Left lobe of liver (tissue), 2 donors: ENCODE results near the gene GMNC. TPM values are rescaled to one million over a fixed set of nuclear protein-coding genes. Genes with fewer than 3 reads are reported as not detected.

Experiments
- ATAC-seq: fragments of 200-7000 bp; cut with Tn5 transposase; one replicate; pipeline ENCODE4 v1.9.1; 2020; ENCODE audit warnings: mild to moderate bottlenecking, moderate library complexity
- DNase-seq: peaks from one replicate; pipeline ENCODE4 v3.0.0-alpha.2; 2020; ENCODE audit warnings: low spot score
- total RNA-seq: library from RNA; stranded (reverse); gene quantifications from one replicate; pipeline ENCODE4 v1.2.1, GENCODE V29; 2021
- donor health status: DM: no; HTN: no; CAD: no; lungs with moderate emphysema.
- donor health status: DM: no; HTN: yes; CAD: no.

The GMNC gene
- total RNA-seq, 1 donor from 2014 or later = 7.3 TPM

- peak; percentile 50 for ATAC-seq
Measured at GRCh38 chr3:190853464-190853863, 9.0 kb downstream of the GMNC start.

GRCh38 chr3:190849607-190850006, 12.9 kb downstream of the GMNC start:
- ATAC-seq = no peak
- no peak for DNase-seq

More at GRCh38 chr3:190853464-190853863, 9.0 kb downstream of the GMNC start:
- DNase-seq = no peak

DNA sequence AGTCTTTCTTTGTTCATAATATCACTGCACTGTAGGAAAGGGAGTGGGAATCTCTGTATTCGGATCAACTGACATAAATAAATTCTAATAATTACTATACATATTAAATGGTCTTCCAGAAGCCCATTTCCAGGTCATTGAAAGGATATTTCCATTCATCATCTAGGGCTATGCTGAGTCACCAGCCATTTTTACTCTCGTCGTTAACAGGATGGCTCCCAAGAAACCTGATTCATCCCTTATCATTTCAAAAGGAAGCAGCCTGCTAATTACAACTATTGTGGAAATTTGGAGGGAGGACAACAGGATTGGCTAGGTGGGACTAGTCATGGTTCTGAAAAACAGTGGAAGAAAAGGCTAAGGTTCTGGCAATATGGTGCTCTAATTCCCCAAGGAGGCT, 13.6 kb downstream of the GMNC start:
- no peak for DNase-seq
- ATAC-seq = no peak

DNA sequence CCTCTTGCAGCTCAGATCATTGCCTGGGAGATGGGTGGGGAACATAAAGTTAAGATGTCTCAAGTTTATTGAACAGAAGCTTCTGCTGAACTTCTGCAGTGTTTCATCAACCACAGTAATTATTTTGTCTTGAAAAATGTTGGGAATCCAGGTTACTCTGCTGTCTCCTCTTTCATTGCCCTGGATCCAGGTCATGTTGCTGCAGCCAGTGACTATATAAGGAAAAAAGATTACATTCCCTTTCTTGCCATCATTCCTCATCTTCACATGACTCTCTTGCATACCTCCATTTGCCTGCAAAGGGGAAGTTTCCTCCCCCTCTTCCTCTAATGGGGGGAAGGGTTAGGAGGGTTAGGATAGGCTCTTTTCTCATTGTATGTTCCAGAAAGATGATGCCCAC, 15.1 kb downstream of the GMNC start:
- DNase-seq (no peak), ATAC-seq (no peak)

DNA sequence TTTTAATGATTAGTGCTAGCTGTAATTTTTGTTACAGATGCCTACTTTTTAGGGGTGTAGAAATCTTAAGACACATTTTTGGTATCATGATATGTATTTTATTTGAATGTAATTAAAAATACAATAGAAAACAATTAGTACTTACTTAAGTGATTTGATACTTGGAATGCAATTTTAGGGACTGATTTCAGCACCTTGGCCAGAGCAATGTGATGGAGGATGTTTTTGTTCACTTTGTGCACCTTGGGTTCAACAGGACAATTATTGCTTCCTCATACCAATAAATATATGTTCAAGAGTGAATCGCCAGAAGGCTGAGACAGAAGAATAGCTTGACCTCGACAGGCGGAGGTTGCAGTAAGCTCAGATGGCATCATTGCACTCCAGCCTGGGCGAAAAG, 22.3 kb downstream of the GMNC start:
- no peak for DNase-seq
- no peak for ATAC-seq

- ATAC-seq (no peak), DNase-seq (no peak)
Measured at GRCh38 chr3:190831225-190831624, 31.3 kb downstream of the GMNC start.

DNA sequence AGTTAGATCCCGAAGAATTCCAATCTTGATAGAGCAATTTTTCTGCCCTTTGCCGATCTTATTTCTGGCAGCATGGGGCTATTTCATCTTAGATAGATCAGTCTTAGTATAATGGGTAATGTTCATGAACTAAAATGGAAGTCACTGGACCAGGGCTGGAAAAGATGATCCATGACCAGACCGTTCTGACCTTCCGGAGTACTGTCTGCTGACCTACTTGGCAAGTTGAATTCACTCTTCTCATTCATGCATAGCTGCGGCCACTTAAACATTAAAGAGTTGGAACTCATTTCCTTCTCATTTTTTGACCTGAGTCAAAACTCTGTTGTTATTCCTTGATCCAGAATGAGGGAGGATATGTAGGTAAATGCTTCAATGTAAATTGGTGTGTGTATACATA, 32.5 kb downstream of the GMNC start:
- DNase-seq (no peak), ATAC-seq (no peak)

DNA sequence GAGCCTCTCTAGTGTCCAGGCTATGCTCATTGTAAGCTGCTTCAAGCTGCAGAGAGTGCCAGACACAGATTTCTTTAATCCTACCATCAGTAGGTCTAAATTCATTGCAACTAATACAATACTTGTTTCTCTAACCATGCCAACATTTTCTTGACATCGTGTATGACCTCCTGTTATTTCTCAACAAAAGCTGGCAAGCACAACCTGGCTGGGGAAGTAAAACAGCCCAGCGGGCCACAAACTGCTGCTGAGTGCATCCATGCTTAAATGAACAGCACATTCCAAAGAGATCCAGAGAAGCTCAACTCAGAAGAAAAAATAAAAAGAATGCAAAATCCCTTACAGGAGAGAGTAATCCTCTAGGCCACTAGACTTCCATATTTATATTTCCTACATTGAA, 36.5 kb downstream of the GMNC start:
- ATAC-seq = peak; percentile 99

DNA sequence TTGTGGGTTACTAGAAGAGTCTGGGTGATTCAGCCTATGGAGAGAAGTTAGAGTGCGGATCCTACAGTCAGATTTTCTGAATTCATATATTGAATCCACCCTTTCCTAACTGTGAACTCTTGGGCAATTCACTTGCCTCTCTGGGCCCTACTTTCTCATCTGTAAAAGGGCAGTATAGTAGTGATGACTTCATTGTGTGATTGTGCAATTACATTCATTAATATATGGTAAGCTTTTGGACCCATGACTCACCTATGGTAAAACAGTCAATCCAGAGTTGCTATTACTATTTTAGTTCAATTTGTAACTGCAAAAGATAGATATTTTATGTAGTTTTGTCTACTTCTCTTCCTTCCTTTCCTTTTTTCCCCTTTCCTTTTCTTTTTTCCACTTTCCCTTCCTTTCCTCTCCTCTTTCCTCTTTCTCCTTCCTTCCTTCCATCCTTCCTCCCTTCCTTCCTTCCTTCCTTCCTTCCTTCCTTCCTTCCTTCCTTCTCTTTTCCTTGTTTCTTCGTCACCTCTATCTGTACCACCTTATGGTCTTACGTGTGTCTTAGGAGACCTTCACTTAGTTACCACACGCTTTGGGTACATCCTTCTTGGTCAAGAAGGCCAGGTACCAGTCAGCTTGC, 37.0 kb downstream of the GMNC start:
- ATAC-seq (no peak), DNase-seq (no peak)

More for the DNA sequence above, 36.5 kb downstream of the GMNC start:
- DNase-seq = peak; percentile 71

DNA sequence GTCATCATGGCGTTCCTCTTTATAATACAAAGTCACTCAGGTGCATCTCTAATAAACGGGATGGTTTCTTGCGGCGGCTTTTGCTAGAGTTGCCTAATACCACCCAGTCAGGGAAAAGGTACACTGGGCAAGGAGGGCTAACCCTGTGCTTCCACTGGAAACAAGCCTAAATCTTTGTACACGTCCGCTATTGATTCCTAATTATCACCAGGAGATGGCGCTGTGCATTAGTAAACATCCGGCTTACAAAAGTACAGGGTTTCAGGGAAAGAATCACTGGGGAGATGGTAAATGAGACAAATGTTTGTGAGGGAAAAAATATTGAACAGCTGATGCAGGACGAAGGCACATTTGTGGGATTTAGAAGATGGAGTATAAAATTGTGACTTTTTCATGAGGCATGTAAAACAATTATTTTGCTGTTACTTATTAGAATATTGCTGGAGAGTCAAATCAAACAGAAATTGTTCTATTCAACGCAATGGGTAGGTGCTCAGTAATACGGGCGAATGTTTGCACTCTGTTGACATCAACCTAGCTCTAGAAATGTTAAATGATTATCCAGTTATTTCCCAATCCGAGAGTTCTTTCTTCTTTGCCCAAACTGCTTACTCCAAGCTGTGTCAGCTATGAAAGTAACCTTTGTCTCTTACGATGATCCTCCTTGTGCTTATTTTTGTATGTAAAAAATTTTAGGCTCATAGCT, 50.6 kb downstream of the GMNC start:
- ATAC-seq (peak; percentile 82), DNase-seq (peak; percentile 82)

GRCh38 chr3:190810957-190811356, 51.5 kb downstream of the GMNC start:
- ATAC-seq (no peak), DNase-seq (no peak)

DNA sequence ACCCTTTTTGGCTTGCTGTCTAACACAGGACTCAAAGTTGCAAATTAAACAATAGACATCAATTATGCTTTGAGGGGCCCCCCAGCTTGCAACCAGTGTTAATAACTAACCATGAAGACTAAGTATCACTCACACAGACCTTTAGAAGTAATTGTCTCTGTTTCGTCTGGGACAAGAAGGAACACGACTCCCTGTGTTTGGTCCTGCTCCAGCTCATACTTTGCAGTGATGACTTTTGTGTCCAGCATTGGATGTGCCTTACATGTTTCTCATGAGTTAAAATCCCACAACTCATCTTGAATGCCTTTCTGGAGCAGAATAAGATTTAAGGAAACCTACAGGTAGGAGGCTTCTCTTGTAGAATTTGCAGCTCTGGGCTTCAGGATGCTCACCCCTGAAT, 53.1 kb downstream of the GMNC start:
- ATAC-seq (no peak), DNase-seq (no peak)

DNA sequence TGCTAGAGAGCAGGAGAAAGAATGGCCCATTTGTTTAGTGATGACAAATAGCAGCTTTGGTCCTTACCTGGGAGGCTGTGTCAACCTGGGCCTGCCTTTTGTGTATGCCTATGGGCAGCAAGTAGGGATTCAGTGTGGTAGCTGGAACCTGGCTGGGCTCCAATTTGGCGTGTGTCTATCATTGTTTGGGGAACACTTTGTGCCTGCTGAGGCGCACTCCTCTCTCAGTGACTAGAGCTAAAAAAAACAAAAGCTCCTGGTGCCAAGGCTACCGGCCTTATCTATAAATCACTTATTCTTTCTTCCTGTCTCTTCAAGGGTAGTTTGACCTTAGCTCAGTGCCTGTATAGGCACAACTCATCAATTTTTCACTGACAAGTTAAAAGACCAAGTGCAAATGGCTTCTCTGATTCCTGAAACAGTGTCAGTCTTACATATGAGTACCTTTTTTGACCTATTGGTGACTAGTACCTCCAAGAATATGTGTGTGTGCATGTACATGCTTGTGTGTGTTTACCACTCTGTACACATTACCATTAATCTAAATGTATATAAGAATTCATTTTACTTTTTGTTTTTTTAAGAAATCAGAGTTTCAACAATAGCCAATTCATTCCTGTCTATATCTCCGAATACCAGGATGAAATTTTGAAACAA, 54.6 kb downstream of the GMNC start:
- DNase-seq (peak; percentile 95), ATAC-seq (peak; percentile 79)
